Smooth muscle cell (in vitro differentiated cells): ENCODE results near the gene NHP2. TPM values are rescaled to one million over a fixed set of nuclear protein-coding genes. Genes with fewer than 3 reads are reported as not detected.

Experiments used
- DNase-seq: peaks from one replicate; lab custom pipeline; 2025; ENCODE audit not compliant: unreplicated experiment; lab: John Stamatoyannopoulos, UW
- H2AFZ ChIP-seq: fragments of 200-600 bp; sonication (generic); 2 replicates; pipeline ENCODE4 v1.6.0; 2016; ENCODE audit warnings: antibody characterized with exemption, low read depth, mild to moderate bottlenecking
- H3F3A ChIP-seq: fragments of 200-600 bp; sonication (generic); 2 replicates; pipeline ENCODE4 v1.6.0; 2017; ENCODE audit warnings: antibody characterized with exemption, low read depth
- H3K27ac ChIP-seq: fragments of 200-600 bp; sonication (generic); 2 replicates; pipeline ENCODE4 v1.5.1; 2016; ENCODE audit warnings: low read depth, mild to moderate bottlenecking
- H3K27me3 ChIP-seq: fragments of 200-600 bp; sonication (generic); 2 replicates; pipeline ENCODE4 v1.6.1; 2016; ENCODE audit warnings: low read depth, mild to moderate bottlenecking
- H3K36me3 ChIP-seq: fragments of 200-600 bp; sonication (generic); 2 replicates; pipeline ENCODE4 v1.5.1; 2016; ENCODE audit warnings: low read depth
- H3K4me1 ChIP-seq: fragments of 200-600 bp; sonication (generic); 2 replicates; pipeline ENCODE4 v1.5.1; 2016; ENCODE audit warnings: low read depth
- H3K4me2 ChIP-seq: fragments of 200-600 bp; sonication (generic); 2 replicates; pipeline ENCODE4 v1.6.0; 2016; ENCODE audit warnings: mild to moderate bottlenecking
- H3K4me3 ChIP-seq: fragments of 200-600 bp; sonication (generic); 2 replicates; pipeline ENCODE4 v1.5.1; 2016; ENCODE audit warnings: mild to moderate bottlenecking
- H3K79me2 ChIP-seq: fragments of 200-600 bp; sonication (generic); 2 replicates; pipeline ENCODE4 v1.6.0; 2016; ENCODE audit warnings: low read depth, mild to moderate bottlenecking
- H3K9ac ChIP-seq: fragments of 200-600 bp; sonication (generic); 2 replicates; pipeline ENCODE4 v1.6.0; 2016; ENCODE audit warnings: low read depth
- H3K9me3 ChIP-seq: fragments of 200-600 bp; sonication (generic); replicated peaks from 2 replicates; pipeline ENCODE4 v1.5.1; 2016; ENCODE audit warnings: low read depth
- H4K20me1 ChIP-seq: fragments of 200-600 bp; sonication (generic); 2 replicates; pipeline ENCODE4 v1.6.0; 2016; ENCODE audit warnings: low read depth
- WGBS: methylation state at CpG from one replicate; pipeline ENCODE4 v1.1.7; 2016; ENCODE audit warnings: low lambda C conversion rate; 5-methylcytosine and 5-hydroxymethylcytosine counted together
- polyA plus RNA-seq: library from polyadenylated mRNA; unstranded; fragments of >200 nt; fragmentation: Nextera tagmentation; extraction: Ambion mirVana; gene quantifications from 2 replicates; pipeline ENCODE4 v1.2.1, GENCODE V29; 2016
- total RNA-seq: library from RNA; depleted of rRNA; stranded (reverse); fragments of >200 nt; gene quantifications from 2 replicates; pipeline ENCODE4 v1.2.3, GENCODE V29; 2014
- TF ChIP-seq, protein P1 (sequence below): fragments of 200-600 bp; sonication (generic); IDR thresholded peaks from 2 replicates; pipeline ENCODE4 v1.5.1; 2017; ENCODE audit warnings: borderline replicate concordance, mild to moderate bottlenecking, antibody characterized with exemption; ENCODE audit not compliant: insufficient read depth, poor library complexity, severe bottlenecking

NHP2 gene
- total and polyA plus RNA-seq, 2 experiments from 2014 or later: 162 to 166 TPM

DNA sequence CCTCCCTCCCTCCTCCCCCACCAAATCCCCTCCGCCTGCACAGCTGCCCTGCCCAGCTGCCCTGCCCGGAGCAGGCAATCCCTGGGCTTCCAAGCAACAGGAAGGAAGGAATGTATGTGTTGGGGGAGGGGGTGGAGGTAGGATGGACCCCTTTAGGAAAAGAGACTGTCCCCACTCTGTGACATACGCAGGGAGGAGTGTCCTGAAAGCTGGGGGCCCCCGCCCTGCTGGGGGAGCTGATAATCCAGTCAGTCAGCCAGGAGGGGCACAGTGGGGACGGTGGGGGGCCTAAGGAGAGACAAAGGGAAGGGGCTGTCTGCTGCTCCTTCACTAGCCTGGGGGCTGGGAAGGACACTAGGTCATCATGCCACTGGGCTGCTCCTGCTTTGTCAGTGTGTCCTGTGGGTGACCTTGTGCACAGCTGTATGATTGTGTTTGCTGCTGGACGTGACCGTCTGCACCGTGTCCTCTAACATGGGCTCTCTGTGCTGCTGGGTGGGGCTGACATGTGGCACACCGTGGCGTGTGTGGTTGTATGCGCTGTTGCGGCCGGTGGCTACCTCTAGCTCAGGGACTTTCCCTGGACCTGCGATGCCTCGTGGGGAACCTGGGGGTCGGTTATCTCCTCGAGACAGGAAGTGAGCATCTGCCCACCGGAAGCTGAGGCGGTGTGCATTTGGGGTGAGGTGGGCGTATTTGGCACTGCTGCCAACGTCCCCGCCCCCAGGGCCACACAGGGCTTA lies 37.4 kb downstream of the NHP2 start:
- no peak overlapping the region for H2AFZ ChIP-seq
- peaks cover 33% of the 10 kb centered on the region for H3K27me3 ChIP-seq
- 62% methylated on average over 20 of the region's 22 CpGs for WGBS
- no peaks in the 10 kb centered on the region for H3K79me2 ChIP-seq
- no peak overlapping the region for H3K4me3 ChIP-seq
- H3K4me1 ChIP-seq: peaks cover 14% of the 10 kb centered on the region
- H4K20me1 ChIP-seq: no peaks in the 10 kb centered on the region
- H3K36me3 ChIP-seq: no peaks in the 10 kb centered on the region
- TF ChIP-seq, protein P1, sequence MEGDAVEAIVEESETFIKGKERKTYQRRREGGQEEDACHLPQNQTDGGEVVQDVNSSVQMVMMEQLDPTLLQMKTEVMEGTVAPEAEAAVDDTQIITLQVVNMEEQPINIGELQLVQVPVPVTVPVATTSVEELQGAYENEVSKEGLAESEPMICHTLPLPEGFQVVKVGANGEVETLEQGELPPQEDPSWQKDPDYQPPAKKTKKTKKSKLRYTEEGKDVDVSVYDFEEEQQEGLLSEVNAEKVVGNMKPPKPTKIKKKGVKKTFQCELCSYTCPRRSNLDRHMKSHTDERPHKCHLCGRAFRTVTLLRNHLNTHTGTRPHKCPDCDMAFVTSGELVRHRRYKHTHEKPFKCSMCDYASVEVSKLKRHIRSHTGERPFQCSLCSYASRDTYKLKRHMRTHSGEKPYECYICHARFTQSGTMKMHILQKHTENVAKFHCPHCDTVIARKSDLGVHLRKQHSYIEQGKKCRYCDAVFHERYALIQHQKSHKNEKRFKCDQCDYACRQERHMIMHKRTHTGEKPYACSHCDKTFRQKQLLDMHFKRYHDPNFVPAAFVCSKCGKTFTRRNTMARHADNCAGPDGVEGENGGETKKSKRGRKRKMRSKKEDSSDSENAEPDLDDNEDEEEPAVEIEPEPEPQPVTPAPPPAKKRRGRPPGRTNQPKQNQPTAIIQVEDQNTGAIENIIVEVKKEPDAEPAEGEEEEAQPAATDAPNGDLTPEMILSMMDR: no peak
- no peak for DNase-seq
- H3F3A ChIP-seq: no peaks in the 10 kb centered on the region
- H3K9ac ChIP-seq: no peak overlapping the region
- no peak overlapping the region for H3K4me2 ChIP-seq
- no peak overlapping the region for H3K27ac ChIP-seq
- no peaks in the 10 kb centered on the region for H3K9me3 ChIP-seq

DNA sequence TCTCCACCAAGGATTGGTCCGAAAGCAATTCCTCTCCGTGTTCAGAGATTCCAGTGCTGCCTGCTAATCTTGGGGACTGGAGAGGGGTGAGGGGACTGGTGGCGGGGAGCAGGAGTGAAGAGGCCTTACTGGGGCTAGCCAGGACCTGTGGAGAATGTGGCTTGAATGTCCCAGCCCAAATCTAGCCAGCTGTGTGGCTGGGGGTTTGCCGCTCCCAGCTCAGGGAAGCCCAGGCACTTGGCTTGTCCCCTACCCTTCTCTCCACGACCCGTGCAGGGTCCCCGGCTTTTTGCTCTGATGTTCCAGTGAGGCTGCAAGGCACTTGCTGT lies 37.9 kb downstream of the NHP2 start:
- DNase-seq: no peak
- no peaks in the 10 kb centered on the region for H3K79me2 ChIP-seq
- 13% methylated on average over 7 of the region's 7 CpGs for WGBS
- H3K4me3 ChIP-seq: no peak overlapping the region
- no peak overlapping the region for H3K27ac ChIP-seq
- no peaks in the 10 kb centered on the region for H3F3A ChIP-seq
- H3K36me3 ChIP-seq: no peaks in the 10 kb centered on the region
- H3K27me3 ChIP-seq: peaks cover 33% of the 10 kb centered on the region
- H3K9ac ChIP-seq: no peak overlapping the region
- H2AFZ ChIP-seq: no peak overlapping the region
- H3K9me3 ChIP-seq: no peaks in the 10 kb centered on the region
- no peaks in the 10 kb centered on the region for H4K20me1 ChIP-seq
- TF ChIP-seq, protein P1: no peak
- H3K4me2 ChIP-seq: no peak overlapping the region
- peaks cover 14% of the 10 kb centered on the region for H3K4me1 ChIP-seq

DNA sequence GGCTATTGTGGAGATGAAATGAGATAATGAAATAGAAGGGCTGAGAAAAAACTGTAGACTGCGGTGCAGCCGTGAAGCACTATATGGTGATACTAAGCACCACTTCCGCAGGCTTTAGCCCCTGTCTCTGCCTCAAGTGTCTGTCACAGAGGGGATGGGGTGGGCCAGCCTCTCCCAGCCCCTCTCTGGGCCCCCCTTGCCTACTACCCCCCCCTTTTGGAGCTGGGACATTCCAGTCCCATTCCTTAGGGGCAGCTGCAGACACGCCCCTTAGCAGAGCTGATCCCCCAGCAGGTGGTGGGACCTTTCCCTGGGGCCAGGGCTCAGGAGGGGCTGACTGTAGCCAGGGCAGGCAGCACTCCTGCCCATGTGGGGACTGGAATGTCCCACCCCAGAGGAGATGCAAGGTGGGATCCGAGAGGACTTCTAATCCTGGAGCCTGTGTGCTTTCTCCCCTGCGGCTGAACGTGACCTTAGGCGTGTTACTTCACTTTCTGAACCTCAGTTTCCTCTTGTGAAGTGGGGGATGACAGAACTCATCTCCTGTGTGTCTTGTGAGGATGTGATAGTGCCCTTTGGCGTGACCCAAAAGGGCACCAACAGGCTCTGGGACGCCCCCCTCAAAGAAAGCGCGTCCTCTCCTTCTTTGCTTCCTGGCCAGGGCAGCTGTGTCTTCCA lies 38.4 kb downstream of the NHP2 start:
- no peaks in the 10 kb centered on the region for H3K79me2 ChIP-seq
- H3K27ac ChIP-seq: no peak overlapping the region
- no peaks in the 10 kb centered on the region for H3F3A ChIP-seq
- no peak overlapping the region for H2AFZ ChIP-seq
- TF ChIP-seq, protein P1: no peak
- no peaks in the 10 kb centered on the region for H4K20me1 ChIP-seq
- H3K9me3 ChIP-seq: no peaks in the 10 kb centered on the region
- H3K4me3 ChIP-seq: no peak overlapping the region
- H3K36me3 ChIP-seq: no peaks in the 10 kb centered on the region
- WGBS: 35% methylated on average over 12 of the region's 12 CpGs
- peaks cover 14% of the 10 kb centered on the region for H3K4me1 ChIP-seq
- DNase-seq: no peak
- no peak overlapping the region for H3K9ac ChIP-seq
- H3K27me3 ChIP-seq: peaks cover 33% of the 10 kb centered on the region
- H3K4me2 ChIP-seq: no peak overlapping the region
